ENCODE measurements around the gene GPR55. TPM values are rescaled to one million over a fixed set of nuclear protein-coding genes. Genes with fewer than 3 reads are reported as not detected.
A peak's percentile ranks its signal among the peaks of the same experiment; 100 is the strongest.

Gene GPR55
- total RNA-seq, 1 donor from 2014 or later, result not detected

DNA sequence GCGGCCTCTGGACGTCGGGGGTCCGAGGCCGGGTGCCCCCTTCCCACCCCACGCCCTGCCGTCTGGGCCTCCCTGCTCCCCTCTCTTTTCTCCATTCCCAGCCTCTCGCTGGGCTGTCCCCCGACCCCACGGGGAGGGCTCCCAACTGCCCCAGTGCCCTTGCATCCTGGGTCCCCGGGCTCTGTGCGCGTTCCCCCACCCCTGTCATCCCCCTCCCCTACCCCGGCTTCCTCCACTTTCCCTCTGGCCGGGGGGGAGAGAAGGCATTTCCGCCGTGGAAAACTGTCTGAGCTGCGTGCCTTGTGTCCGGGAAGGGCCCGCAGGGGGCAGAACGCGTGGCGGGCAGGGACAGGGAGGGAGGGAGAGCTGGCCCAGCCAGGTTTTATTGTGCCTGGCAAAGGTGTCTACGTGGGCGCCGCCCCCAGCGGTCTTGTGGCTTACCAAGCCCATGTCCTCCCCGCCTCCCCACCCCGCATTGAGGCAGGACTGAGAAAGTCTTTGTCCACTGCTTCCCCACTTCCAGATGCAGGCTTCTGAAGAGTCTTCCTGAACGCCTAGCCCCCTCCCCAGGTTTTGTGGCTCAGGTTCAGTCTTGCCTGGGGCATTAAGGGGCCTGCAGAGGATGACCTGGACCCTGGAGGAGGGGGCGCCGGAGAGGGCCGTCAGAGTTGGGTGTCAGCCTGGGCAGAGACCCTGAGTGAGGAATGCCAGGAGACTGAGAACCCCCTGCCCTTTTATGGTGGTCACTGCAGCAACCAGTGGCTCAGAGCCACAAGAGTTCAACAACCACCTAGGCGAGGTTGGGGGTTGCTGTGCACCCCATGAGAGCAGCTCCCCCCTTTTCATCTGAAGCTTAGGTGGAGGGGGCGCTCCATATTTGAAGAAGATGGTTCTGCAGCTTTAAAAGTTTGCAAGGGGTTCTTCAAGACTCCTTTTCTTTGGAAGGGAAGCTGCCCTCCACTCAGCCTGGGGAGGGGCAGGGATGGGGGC lies 59.0 kb downstream of the GPR55 start:
- no peak overlapping the region for H3K9ac ChIP-seq
- H3K27ac Mint-ChIP-seq, result peak overlapping the region; percentile 91
- peaks cover 52% of the 10 kb centered on the region for H3F3A ChIP-seq (ENCODE audit: low read depth)
- no peaks in the 10 kb centered on the region for H3K9me3 ChIP-seq (ENCODE audit: low read depth)
- peaks cover 20% of the 10 kb centered on the region for H3K27me3 Mint-ChIP-seq (ENCODE audit: insufficient read depth, low read depth)
- peak overlapping the region; percentile 94 for H3K4me3 ChIP-seq
- peak; percentile 64 for DNase-seq (ENCODE audit: low spot score)
- peaks cover 28% of the 10 kb centered on the region for H4K20me1 ChIP-seq (ENCODE audit: low read depth)
- H3K4me1 Mint-ChIP-seq, result peaks cover 72% of the 10 kb centered on the region
- H3K4me2 ChIP-seq, result peak overlapping the region; percentile 99
- H3K27ac ChIP-seq, result no peak overlapping the region
- peaks cover 18% of the 10 kb centered on the region for H3K27me3 ChIP-seq
- no peak overlapping the region for H2AFZ ChIP-seq (replicated peaks)
- H3K36me3 ChIP-seq, result no peaks in the 10 kb centered on the region
- no peaks in the 10 kb centered on the region for H3K9me3 Mint-ChIP-seq
- peaks cover 2% of the 10 kb centered on the region for H3K36me3 Mint-ChIP-seq
- peak overlapping the region; percentile 90 for H3K4me3 Mint-ChIP-seq
- peaks cover 58% of the 10 kb centered on the region for H3K79me2 ChIP-seq (ENCODE audit: low read depth)
- H3K4me1 ChIP-seq, result peaks cover 48% of the 10 kb centered on the region
- no peak for TF ChIP-seq EZH2 (IDR thresholded peaks at IDR 0.05)
- TF ChIP-seq, protein P1, sequence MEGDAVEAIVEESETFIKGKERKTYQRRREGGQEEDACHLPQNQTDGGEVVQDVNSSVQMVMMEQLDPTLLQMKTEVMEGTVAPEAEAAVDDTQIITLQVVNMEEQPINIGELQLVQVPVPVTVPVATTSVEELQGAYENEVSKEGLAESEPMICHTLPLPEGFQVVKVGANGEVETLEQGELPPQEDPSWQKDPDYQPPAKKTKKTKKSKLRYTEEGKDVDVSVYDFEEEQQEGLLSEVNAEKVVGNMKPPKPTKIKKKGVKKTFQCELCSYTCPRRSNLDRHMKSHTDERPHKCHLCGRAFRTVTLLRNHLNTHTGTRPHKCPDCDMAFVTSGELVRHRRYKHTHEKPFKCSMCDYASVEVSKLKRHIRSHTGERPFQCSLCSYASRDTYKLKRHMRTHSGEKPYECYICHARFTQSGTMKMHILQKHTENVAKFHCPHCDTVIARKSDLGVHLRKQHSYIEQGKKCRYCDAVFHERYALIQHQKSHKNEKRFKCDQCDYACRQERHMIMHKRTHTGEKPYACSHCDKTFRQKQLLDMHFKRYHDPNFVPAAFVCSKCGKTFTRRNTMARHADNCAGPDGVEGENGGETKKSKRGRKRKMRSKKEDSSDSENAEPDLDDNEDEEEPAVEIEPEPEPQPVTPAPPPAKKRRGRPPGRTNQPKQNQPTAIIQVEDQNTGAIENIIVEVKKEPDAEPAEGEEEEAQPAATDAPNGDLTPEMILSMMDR (IDR thresholded peaks at IDR 0.05), result peak; percentile 18

DNA sequence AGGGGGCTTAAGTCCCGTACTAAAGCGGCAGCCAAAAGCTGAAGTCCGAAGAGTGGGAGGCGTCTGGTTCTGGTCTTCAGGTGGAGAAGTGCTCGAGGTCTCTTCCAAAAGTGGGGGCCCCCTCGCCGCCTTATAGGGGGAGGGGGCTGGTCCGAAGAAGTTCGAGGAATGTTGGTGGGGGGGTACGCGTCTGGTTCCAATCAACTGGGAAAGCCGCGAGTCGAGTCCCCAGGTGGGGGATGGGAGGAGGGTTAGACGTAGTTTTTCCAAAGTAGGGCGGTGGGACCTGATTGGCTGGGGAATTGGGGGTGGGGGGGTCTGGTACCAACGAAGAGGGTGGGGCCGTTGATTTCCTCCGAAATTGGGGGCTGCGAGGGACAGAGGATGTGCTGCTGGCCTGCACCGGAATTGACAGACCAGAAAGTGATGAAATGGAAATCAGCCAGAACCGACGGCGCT lies 59.7 kb downstream of the GPR55 start:
- peaks cover 50% of the 10 kb centered on the region for H3K79me2 ChIP-seq (ENCODE audit: low read depth)
- DNase-seq (ENCODE audit: low spot score), result peak; percentile 57
- H3K27ac Mint-ChIP-seq, result no peak overlapping the region

DNA sequence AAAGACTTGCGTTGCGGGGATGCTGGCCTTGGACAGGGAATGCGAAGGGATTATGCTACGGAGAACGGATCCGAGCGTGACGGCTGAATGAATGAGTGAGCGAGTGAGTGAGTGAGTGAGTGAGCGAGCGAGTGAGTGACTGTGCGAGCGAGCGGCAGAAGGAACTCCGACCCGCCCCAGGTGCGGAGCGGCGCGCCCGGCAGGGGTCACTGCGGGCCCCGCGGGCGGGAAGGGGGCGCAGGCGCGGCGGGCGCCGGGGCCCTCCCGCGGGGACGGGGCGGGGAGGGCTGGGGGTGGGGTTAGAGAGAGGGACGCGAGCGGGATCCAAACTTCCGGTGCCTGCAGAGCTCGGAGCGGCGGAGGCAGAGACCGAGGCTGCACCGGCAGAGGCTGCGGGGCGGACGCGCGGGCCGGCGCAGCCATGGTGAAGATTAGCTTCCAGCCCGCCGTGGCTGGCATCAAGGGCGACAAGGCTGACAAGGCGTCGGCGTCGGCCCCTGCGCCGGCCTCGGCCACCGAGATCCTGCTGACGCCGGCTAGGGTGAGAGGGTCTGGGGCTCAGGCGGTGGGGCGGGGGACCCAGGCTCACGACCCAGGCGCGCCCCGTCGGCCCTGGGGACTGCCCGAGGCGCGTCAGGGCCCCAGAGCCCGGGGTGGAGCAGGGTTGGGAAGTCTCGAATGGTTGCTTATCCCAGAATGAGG lies 60.3 kb downstream of the GPR55 start, which contains the start of gene ITM2C:
Gene ITM2C (plus strand): TSS at position 338 of the 702 bp plus-strand sequence. CDS start 84 bp downstream, at position 422.
- Histone ChIP-seq H3K4me2 (peak within 1 kb of the TSS; percentile 99), H3F3A (ENCODE audit: low read depth) (peaks cover 49% of the 10 kb centered on the region), H3K4me1 (peaks cover 35% of the 10 kb centered on the region), H2AFZ (replicated peaks) (peak within 1 kb of the TSS; percentile 84), H4K20me1 (ENCODE audit: low read depth) (peaks cover 15% of the 10 kb centered on the region), H3K4me3 (peak within 1 kb of the TSS; percentile 94), H3K36me3 (no peaks in the 10 kb centered on the region), H3K9ac (peak within 1 kb of the TSS; percentile 53), H3K9me3 (ENCODE audit: low read depth) (no peaks in the 10 kb centered on the region), H3K27ac (peak within 1 kb of the TSS; percentile 27), H3K79me2 (ENCODE audit: low read depth) (peaks cover 45% of the 10 kb centered on the region), H3K27me3 (peaks cover 18% of the 10 kb centered on the region)
- Mint-ChIP-seq H3K4me1 (peaks cover 59% of the 10 kb centered on the region), H3K36me3 (peaks cover 2% of the 10 kb centered on the region), H3K27me3 (ENCODE audit: insufficient read depth, low read depth) (peaks cover 18% of the 10 kb centered on the region), H3K27ac (peak within 1 kb of the TSS; percentile 87), H3K9me3 (no peaks in the 10 kb centered on the region), H3K4me3 (peak within 1 kb of the TSS; percentile 90)
- TF ChIP-seq, protein P1 (IDR thresholded peaks at IDR 0.05), result peak; percentile 31
- TF ChIP-seq EZH2phosphoT487 (IDR thresholded peaks at IDR 0.05) (no peak), EZH2 (IDR thresholded peaks at IDR 0.05) (no peak)
- peak; percentile 80 for DNase-seq (ENCODE audit: low spot score)

More for the DNA sequence above, 59.7 kb downstream of the GPR55 start:
- peaks cover 41% of the 10 kb centered on the region for H3K4me1 ChIP-seq
- no peaks in the 10 kb centered on the region for H3K9me3 ChIP-seq (ENCODE audit: low read depth)
- Mint-ChIP-seq H3K4me1 (peaks cover 65% of the 10 kb centered on the region), H3K9me3 (no peaks in the 10 kb centered on the region), H3K36me3 (peaks cover 2% of the 10 kb centered on the region), H3K4me3 (peak overlapping the region; percentile 90), H3K27me3 (ENCODE audit: insufficient read depth, low read depth) (peaks cover 20% of the 10 kb centered on the region)
- H3K9ac ChIP-seq, result peak overlapping the region; percentile 53
- peaks cover 18% of the 10 kb centered on the region for H3K27me3 ChIP-seq
- H4K20me1 ChIP-seq (ENCODE audit: low read depth), result peaks cover 20% of the 10 kb centered on the region
- peaks cover 49% of the 10 kb centered on the region for H3F3A ChIP-seq (ENCODE audit: low read depth)
- TF ChIP-seq EZH2 (IDR thresholded peaks at IDR 0.05) (no peak), EZH2phosphoT487 (IDR thresholded peaks at IDR 0.05) (no peak)
- TF ChIP-seq, protein P1 (IDR thresholded peaks at IDR 0.05), result no peak
- H2AFZ ChIP-seq (replicated peaks), result peak overlapping the region; percentile 84
- H3K4me3 ChIP-seq, result peak overlapping the region; percentile 94
- H3K36me3 ChIP-seq, result no peaks in the 10 kb centered on the region
- peak overlapping the region; percentile 27 for H3K27ac ChIP-seq
- H3K4me2 ChIP-seq, result peak overlapping the region; percentile 99

All from neural progenitor cell (in vitro differentiated cells).